HG03575 (cell line): Measurements from ENCODE around the gene KIAA1217.
"Not testable (repeated sequence)": the region's sequence is repeated elsewhere in the genome, so short reads cannot be mapped to it uniquely, and the experiment has no call there.

Source experiments
- ATAC-seq: cut with Tn5 transposase; IDR thresholded peaks from one replicate; pipeline ENCODE4 v1.9.1; 2021; ENCODE audit not compliant: unreplicated experiment, insufficient number of reproducible peaks, low FRiP score; ENCODE audit errors: extremely low read depth

KIAA1217 gene

DNA sequence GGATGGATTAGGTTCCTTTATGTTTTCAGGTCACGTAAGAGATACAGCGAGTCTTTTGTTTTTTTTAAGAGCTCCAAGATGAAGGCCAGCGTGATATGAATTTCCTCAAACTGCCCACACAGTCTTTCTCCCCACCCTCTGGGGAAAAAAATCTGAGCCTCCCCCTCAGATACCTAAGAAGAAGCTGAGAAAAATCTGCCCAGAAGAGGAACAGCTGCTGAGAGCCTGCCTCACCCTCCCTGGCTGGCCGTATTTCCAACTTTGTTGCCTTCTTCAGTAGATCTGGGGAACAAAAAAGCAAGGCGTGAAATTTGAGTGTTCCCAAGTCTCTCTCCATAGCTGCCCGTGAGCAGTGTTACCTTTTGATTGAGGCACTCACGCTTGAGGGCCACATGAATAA, 208.1 kb downstream of the KIAA1217 start:
- ATAC-seq: no peak

DNA sequence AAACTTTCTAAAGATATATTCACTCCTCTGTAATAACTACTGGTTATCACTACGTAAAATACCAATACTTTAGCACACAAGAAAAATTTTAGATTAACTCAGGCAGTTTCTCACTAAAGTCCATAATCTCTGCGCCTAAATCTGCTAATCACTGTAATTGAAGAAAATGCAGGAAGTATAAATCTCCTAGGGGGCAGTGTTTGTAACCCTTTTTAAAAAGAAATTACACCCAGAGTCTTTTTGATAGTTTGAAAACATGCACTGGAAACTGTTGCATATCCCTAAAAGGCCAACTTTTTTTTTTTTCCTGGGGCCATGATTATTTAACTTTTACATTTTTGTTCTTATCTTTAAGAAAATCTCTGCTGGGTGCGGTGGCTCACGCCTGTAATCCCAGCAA, 209.6 kb downstream of the KIAA1217 start:
- ATAC-seq: no peak

DNA sequence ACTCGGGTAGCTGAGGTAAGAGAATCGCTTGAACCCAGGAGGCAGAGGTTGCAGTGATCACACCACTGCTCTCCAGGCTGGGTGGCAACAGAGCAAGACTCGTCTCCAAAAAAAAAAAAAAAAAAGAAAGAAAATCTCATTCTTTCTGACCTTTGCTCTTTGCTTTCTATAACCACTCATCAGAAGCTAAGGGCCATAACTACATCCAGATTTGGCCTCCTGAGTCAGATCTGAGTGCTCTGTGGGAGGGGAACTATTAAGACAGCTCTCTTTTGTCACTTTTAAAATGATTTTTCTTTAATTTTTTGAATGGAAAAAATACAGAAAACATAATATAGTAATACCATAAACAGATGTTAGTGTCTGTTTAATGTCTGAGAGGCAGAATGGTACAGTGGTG, 210.1 kb downstream of the KIAA1217 start:
- ATAC-seq: no peak

DNA sequence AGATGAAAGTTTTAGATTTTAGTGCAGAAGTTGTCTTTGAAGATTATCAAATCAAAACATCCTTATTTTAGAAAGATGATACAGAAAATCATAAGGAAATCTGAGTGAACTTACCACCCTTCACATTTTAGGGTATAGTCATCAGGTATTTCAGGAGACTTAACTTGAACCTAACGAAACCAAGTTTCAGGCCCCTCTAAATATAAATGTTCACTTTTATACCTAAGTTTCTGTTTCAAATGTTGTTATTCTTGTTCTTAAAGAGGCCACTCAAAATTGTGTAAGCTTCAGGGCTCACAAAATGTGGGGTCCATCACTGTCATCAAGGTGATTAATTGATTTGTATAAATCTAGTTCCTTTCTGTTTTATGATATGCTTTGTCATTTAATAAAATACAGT, 216.2 kb downstream of the KIAA1217 start:
- no peak for ATAC-seq

DNA sequence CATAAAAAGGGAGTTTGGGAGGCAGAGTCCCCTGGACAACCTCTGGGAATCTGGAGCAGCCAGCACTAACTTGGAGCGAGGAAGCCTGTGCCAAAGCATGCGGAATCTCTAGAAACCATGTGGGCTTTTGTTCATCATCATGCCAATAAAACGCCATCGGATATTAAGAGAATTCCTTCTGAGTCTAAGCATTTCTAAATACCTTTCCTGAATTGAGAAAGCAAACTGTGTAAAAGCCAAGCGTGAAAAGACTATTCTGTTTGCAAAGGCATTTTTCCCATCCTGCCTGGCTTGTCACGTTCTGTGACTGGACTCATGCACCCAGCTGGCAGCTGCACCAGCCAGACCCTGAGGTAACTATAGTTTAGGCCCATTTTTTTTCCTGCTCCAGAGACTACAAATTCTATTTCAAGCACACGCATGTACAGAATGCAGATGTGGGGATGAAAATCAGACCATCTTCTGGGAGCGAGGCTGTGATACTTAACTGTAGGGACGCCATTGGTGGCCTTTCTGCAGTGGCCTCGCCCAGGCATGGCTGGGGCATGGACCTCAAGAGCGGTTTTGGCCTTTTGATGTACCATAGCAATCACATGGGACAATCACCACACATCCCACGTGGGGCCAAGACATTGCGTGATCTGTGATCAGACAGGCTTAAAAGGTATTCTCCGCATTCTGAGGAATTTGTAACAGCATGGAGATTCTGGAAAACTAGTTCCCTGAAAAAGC, 218.9 kb downstream of the KIAA1217 start:
- ATAC-seq: no peak

DNA sequence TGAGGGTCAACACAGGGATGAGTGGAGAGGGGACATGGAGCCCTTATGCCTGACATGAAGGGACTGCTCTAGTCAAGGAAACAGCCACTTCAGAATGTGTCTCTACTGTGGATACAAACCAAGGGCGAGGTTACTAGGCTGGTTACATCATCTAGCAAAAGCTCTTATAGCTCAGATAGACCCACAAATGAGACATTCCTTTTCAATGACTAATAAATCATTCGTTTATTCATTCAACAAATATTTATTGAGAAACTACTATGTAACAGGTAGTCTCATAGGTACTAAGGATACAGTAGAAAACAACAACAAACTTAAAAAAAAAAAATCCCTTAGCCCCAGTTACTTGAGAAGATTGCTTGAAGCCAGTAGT, 219.5 kb downstream of the KIAA1217 start:
- no peak for ATAC-seq

DNA sequence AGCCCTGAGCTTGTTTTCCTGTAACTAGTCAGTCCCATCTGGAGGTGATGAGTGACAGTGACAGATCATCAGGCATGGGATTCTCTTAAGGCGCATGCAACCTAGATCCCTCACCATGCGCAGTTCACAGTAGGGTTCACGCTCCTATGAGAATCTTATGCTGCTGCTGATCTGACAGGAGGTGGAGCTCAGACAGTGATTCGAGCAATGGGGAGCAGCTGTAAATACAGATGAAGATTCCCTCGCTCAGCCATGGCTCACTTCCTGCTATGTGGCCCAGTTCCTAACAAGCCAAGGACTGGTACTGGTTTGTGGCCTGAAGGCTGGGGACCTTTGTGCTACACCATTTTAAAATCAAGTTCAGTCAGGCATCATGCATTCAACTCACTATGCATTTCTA, 221.7 kb downstream of the KIAA1217 start:
- ATAC-seq: no peak

DNA sequence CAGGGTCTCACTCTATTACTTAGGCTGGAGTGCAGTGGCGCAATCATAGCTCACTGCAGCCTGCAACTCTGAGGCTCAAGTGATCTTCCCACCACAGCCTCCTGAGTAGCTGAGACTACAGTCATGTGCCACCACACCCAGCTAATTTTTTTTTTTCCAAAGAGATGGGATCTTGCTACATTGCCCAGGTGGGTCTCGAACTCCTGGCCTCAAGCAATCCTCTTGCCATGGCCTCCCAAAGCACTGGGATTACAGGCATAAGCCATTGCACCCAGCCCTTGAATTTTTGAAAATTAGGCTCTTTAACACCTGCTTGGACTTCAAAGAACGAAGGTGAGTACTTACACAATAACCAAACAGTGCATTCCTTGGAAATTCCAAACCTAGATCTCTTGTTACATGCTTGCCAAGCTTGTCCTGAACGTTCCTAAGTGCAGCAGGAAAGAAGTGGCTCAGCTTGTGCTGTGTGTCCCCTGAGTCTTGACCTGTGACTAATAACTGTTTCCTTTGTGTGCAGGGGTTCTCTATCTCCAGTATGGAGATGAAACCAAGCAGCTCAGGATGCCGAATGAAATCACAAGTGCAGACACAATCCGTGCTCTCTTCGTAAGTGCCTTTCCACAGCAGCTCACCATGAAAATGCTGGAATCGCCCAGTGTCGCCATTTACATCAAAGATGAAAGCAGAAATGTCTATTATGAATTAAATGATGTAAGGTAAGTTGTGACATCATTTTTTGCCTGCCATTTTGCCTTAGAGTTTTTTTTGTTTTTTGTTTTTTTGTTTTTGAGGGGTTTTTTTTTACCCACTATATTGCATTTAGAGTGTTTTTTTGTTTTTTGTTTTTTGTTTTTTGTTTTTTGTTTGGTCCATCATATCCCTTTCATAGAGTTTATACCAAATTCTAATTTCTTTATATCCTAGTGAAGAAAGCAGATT, 223.8 kb downstream of the KIAA1217 start:
- ATAC-seq: no peak

DNA sequence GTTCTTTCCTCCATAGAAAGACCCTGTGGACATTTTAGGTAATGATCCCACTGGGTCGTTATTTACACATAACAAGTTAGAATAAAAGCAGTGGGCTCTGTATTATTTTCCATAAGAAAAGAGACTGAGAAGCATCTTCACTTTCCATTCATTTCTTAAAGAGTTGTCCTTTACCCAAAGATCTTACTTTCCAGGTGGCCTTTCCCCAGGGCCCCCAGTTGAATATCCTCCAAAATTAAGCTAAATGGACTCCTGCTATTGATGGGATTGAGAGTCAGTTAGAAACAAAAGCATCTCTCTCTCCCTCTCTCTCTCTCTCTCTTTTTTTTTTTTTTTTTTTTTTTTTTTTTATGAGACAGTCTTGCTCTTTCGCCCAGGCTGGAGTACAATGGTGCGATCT, 224.8 kb downstream of the KIAA1217 start:
- no peak for ATAC-seq

DNA sequence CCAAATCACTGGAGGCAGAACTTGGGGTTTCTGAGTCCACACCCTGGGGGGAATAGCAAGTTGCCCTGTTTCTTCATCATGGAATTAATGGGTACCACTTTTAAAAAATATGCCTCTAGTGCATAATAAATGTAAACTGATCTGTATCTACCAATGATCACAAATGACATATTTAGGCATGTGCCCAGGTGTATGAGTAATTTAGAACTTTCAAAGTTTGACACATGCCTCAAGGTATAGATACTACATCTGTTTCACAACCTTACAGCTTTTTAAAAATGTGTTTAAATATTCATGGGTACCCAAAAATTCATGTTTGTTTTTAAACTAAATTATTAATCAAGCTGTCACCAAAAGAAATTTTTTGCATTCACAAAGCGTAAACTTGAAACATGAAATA, 226.0 kb downstream of the KIAA1217 start:
- no peak for ATAC-seq

DNA sequence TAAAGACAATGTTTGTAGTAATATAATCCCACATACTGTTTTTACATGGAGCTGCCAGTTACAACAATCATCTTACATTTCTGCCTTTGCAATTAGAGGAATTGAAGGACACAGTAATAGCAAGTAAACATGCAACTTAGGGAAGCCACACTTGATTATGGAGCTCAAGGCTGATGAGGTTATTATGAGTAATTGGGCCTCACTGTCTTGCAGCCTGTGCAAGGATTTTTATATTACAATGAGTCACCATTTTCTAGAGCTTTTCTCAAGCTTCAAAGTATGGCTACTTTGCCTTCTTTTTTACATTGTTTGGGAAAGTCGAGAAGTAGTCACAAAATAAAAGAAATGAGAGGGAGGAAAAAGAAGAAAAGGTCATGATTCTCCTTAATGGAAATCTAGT, 226.4 kb downstream of the KIAA1217 start:
- no peak for ATAC-seq

DNA sequence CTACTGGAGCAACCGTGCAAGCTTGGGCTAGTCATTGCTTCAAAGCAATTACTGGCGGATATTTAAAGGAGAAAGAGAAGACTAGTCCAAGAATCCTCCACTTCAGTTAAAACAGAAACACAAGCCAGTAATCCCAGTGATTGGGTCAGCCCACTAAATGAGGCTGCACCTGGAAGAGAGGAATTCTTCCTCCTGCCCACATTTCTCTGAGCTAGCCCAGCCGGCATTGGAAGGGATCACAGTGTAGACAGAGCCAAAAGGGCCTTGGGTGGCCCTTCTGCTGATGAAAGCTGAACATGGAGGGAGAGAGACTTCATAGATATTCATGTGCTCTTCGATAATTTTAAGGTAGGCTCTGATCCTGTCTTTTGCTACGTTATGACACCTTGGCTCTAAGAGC, 228.4 kb downstream of the KIAA1217 start:
- no peak for ATAC-seq

DNA sequence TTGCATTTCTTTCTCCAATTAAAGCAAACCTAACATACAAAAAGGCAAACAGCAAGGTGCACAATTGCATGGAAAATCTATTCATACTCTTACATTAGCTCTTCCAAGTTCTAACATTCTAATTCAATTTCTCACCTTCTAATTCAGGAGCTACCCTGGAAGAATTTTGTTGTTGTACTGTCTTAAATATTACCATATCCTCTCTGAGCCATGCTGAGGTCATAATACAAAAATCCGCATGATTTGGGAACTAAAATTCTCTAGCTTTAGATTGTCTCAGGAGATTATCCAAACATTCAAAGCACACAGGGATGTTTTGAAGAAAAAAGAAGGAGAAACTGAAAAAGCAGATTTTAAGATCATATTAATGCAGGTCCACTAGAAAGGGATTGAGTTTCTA, 229.9 kb downstream of the KIAA1217 start:
- no peak for ATAC-seq

DNA sequence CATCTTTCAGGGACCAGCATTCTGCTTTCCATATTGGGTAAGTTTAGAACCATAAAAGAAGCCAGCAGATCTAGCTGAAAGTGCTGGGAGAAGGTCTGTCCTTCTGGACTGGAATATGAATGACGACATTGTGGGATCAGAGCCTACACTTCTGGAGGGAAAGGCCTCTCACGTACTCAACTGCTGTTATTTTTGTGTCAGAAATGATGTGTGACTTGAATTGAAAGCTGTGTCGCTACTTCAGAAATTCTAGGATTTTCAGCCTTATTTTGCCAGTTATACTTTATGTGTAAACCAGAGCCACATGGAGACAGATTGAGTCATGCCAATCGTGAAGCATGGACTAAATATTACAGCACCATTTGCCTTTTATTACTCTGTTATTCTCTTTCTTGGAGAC, 231.0 kb downstream of the KIAA1217 start:
- ATAC-seq: no peak

DNA sequence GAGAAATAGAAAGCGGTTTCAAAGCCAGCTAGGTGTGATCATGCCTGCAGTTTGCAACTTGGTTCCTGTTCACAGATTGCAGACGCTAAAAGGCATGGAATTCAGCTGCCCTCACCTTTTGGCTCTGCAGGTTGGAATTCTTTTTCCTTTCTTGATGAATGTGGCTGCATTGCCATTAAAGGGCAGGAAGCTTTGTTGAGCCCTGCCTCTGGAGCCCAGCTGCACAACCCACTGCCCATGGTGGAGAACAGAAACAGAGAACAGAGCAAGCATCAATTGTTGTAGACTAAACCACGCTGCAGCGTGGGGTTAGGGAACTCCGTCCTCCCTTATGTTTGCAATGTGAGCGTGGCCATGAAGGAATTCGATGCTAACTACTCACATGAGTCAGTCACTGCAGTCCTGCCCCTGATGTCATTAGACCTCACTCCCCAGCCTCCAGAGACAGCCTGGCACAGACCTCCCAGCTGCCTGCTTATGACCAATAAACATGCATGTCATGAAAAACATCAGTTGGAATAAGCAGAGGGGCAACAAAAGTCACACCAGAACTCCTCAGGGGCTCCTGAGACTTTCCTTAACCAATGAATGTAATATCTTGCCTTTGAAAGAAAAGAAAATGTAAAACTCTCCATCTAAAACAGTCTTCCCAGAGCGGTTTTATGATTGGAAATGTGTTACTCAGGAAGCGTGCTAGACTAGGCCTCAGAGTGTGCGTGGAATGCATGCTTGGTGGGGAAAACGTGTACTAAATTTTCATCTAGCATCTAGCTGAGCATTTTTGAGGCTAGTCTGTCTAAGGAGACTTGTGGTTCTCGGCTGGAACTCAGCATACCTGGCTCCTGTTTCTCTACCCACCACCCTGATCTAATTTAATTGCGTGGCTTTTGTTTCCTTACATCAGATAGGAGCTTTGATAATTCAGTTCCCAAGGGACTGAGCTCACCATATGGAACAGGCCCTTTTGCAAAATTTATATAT, 232.2 kb downstream of the KIAA1217 start:
- no peak for ATAC-seq

DNA sequence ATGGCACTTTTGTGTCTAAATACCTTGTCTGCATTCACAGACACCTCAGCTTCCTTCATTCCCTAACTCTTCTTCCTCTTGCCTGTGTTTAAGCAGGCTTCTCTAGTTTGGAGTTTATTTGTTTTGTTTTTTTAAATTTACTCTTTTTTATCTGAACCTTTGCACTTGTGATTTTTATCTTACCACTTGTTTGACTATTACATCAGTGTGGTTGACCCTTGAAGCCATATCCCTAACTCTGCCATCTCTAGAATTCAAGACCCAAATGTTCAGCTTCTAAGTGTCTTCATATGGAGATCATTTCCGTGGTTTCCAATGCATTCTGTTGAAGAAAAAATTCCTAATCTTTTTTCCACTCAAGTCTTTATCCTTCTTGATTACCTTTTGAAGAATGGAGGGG, 233.3 kb downstream of the KIAA1217 start:
- no peak for ATAC-seq

DNA sequence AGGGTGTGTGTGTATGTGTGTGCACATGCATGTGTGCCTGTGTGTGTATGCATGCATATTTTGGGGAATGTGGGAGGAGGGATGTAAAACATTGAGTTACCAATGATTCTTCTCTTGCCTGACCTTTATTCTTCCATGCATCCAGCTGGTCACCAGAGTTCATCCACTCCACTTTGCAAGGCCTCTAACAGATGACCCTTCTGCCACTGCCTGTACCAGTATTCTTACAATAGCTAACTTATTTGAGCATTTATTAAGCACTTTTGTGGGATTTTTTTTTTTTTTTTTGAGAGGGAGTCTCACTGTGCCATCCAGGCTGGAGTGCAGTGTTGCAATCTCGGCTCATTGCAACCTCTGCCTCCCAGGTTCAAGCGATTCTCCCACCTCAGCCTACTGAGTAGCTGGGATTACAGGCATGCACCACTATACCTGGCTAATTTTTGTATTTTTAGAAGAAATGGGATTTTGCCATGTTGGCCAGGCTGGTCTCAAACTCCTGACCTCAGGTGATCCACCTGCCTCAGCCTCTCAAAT, 233.8 kb downstream of the KIAA1217 start:
- not testable (repeated sequence) for ATAC-seq

DNA sequence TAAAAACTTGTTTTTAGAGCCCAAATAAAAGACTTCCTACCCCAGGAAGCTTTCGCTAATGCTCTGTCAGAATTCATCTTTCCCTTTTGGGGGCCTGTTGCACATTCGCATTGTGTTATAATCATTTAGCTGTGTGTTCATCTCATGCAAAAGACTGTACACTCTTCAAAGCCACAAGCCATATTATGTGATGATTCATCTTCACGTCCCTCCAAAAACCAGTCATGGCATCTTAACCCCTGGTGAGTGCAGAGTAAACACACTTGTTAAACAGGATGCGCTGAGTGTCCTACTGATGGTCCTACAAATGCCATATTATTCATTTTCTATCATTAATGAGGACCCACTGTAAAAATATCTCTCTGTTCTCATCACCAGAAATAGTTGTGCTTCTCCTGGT, 235.4 kb downstream of the KIAA1217 start:
- ATAC-seq: no peak

DNA sequence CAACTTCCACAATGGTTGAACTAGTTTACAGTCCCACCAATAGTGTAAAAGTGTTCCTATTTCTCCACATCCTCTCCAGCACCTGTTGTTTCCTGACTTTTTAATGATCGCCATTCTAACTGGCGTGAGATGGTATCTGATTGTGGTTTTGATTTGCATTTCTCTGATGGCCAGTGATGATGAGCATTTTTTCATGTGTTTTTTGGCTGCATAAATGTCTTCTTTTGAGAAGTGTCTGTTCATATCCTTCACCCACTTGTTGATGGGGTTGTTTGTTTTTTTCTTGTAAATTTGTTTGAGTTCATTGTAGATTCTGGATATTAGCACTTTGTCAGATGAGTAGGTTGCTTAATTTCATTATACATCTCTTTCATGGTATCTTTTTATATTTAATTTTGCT, 237.0 kb downstream of the KIAA1217 start:
- ATAC-seq: not testable (repeated sequence)
